GM12865 (cell line): ENCODE results near the gene MEIS2.

ENCODE experiments used
- DNase-seq: peaks from one replicate; pipeline ENCODE4 v3.0.0; 2010; ENCODE audit warnings: low read depth
- H3K4me3 ChIP-seq: 2 replicates; pipeline ENCODE4 v1.5.1; 2011; ENCODE audit warnings: mild to moderate bottlenecking, low read depth, low read length, control low read depth
- TF ChIP-seq, protein P1 (sequence below): IDR thresholded peaks from 2 replicates; pipeline ENCODE4 v1.5.1; 2011; ENCODE audit warnings: low read length, control low read depth, low read depth, inconsistent platforms; ENCODE audit not compliant: insufficient read depth; ENCODE audit errors: missing control alignments

The MEIS2 gene

DNA sequence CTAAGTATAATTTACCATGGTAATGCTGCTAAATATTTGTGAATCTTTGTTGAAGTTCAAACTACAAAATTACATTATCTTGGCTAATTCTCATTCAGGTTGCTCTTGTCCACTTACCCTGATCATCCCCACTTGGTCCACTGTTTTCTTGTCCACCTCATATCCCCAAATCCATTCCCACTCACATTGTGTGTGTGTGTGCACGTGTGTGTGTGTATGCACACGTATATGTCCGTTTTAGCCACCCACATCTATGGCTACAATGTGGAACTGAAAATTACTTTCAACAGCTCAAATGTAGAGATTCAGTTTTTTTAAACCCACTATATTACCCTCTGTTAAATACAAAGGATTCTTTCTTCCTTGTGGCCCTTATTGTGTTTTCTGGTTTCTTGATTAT is 15.2 kb upstream of the MEIS2 start:
- no peak overlapping the region for H3K4me3 ChIP-seq
- DNase-seq = no peak
- TF ChIP-seq, protein P1, sequence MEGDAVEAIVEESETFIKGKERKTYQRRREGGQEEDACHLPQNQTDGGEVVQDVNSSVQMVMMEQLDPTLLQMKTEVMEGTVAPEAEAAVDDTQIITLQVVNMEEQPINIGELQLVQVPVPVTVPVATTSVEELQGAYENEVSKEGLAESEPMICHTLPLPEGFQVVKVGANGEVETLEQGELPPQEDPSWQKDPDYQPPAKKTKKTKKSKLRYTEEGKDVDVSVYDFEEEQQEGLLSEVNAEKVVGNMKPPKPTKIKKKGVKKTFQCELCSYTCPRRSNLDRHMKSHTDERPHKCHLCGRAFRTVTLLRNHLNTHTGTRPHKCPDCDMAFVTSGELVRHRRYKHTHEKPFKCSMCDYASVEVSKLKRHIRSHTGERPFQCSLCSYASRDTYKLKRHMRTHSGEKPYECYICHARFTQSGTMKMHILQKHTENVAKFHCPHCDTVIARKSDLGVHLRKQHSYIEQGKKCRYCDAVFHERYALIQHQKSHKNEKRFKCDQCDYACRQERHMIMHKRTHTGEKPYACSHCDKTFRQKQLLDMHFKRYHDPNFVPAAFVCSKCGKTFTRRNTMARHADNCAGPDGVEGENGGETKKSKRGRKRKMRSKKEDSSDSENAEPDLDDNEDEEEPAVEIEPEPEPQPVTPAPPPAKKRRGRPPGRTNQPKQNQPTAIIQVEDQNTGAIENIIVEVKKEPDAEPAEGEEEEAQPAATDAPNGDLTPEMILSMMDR = no peak

DNA sequence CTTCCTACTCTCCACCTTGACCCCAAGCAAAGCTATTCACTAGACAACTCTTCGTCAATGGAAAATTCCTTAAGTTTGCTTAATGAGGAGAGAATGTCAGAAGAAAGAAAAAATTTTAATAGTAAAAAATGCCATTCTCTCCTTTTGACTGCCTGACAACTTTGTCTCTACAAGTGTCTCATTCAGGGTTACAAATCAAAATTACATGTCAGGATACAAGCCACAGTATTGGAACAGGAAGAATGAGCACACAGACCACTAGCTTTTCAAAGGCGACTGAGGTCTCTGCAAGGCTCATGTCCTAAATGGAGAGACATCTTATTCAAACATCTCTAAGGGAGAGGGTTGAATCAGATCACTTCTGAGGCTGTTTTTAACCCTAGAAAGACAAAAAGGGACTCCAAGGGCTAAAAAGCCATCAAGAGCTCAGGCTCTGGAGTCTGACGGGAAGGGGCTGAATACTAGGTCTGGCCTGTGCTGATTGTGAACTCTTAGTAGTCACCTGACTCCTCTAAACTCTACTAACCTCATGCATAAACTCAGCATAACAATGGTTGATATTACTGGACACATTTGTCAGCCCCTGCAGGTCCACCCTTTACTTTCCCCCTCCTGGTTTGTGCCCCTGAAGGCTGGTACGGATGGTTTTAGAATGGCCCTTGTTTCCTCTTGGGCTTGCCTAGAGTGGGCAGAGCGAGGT is 12.8 kb upstream of the MEIS2 start:
- no peak for DNase-seq
- TF ChIP-seq, protein P1 = no peak
- no peak overlapping the region for H3K4me3 ChIP-seq

DNA sequence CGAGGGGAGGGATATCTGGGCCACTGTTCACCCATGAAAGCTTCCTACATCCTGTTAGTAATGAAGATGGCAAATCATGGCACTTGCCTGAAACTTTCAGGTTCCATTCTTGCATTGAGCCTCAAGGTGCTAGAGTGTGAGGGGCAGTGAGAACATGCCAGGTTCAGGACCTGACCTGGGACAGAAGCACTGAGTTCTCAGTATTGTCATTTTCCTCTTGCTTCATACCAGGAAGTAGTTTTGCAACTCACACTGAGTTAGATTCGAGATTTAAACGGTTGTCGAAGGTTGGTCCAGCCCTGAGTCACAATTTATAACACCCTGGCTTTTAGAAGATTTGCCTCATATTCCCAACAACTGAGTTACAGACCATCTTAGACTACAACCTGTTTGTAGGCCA is 11.8 kb upstream of the MEIS2 start:
- no peak for DNase-seq
- no peak overlapping the region for H3K4me3 ChIP-seq
- TF ChIP-seq, protein P1 = no peak

DNA sequence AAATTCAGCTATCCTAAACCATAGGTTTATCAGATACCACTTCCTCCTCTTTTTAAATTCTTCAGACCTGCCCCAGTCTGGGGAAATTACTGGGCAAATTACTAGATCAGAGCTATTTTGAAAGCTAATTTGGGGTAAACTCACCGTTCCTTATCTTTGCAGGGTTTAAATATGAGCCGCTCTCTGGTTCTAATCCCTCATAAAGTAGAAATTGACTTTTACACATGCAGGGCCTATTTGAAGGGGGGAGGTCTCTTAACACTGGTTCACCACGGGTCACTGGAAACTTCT is 11.0 kb upstream of the MEIS2 start:
- no peak overlapping the region for H3K4me3 ChIP-seq
- DNase-seq = no peak
- TF ChIP-seq, protein P1 = no peak

DNA sequence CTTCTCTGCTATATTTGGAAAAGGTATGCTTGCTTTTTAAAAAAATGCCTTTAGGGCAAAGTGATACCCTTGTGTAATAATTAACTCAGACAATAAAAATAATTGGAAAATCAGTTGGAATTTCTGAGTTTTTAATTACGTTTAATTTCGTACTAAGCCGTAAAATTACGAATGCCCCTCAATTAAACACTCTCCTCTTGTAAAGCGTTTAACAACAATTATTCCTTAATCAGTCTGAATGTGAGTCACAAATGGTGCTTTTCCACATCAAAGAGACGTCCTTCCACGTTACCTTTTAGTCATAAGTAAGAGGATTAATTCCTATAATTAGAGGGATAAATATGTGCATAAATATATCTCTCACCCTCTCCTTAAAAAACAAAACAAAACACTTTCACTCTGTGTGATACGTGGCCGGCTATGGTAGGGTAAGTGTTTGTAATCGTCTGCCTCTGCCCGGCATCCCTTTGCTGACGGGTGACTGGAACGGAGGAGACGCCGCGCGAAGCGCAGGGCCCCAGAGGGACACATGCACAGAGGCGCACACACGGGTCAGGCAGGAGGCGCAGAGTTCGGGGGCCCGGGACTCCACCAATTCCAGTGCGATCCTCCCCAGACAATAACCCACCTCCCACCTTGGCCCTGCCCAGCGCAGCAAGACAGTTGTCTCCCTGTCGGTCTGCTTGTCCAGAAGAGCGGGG is 9.7 kb upstream of the MEIS2 start:
- peak overlapping the region; percentile 48 for H3K4me3 ChIP-seq
- DNase-seq = no peak
- TF ChIP-seq, protein P1 = no peak

DNA sequence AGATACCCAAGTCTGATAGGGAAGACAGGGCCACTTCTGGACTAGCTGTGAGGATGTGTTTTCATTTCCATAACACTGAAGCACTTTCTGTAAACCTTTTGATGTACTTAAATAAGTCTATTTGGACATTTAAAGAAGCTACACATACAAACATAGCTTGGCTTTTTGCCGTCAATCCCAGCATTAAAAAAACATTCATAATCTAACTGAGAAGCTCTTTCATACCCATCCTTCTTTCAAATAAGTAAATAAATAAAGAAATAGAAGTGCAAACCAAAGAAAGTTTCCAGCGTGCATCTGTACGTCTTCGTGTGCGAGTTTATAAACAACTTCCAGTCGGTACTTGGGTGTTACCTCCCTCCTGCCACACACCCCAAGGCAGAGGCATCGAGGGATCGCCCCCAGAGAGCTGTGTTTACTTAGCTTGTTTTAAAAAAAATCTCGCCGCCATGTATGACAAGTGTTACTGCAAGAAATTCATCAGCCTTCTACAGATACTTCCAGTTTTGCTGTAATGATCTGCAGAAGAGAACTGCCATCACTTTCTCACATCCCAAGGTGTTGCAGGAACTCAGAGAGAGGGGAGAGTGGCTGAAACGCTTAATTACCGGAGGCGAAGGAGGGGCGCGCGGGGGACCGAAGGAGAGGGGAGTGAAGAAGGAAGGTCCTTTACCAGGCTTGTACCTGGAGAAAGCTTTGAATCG is 9.0 kb upstream of the MEIS2 start:
- no peak overlapping the region for H3K4me3 ChIP-seq
- no peak for DNase-seq
- TF ChIP-seq, protein P1 = no peak
